OCI-LY7 (cell line): Measurements from ENCODE around the gene LRRD1.

Experiments used
- EZH2phosphoT487 ChIP-seq: fragments of 200-600 bp; sonication (generic); IDR thresholded peaks from 2 replicates; pipeline ENCODE4 v1.6.1; 2018; ENCODE audit warnings: low read depth, borderline replicate concordance, mild to moderate bottlenecking, mixed run types, antibody characterized with exemption, low read length, moderate library complexity, mixed read lengths
- TF ChIP-seq, protein P1 (sequence below): fragments of 200-600 bp; sonication (generic); conservative IDR thresholded peaks from 2 replicates; pipeline ENCODE4 v1.5.1; 2014; ENCODE audit warnings: mild to moderate bottlenecking, antibody characterized with exemption, low read length, moderate library complexity, mixed read lengths

DNA sequence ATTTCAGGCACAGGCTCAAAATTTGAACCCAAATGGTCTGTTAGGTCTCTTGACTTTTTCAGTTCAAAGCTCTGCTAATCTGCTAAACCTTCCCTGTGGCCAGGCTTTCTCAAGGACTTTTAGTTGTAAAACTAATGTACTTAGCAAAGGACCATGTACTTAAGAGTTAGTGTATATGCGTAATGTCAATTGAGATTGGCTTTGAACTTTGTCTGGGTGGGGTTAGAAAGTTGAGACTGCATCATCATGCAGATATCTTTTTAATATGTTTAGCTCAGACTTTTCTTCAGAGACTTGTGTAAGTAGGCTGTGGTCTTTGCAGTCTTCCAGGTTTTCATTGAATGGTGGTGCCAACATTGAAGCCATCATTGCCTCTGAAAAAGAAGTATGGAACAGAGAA is 78.4 kb downstream of the LRRD1 start:
- TF ChIP-seq, protein P1, sequence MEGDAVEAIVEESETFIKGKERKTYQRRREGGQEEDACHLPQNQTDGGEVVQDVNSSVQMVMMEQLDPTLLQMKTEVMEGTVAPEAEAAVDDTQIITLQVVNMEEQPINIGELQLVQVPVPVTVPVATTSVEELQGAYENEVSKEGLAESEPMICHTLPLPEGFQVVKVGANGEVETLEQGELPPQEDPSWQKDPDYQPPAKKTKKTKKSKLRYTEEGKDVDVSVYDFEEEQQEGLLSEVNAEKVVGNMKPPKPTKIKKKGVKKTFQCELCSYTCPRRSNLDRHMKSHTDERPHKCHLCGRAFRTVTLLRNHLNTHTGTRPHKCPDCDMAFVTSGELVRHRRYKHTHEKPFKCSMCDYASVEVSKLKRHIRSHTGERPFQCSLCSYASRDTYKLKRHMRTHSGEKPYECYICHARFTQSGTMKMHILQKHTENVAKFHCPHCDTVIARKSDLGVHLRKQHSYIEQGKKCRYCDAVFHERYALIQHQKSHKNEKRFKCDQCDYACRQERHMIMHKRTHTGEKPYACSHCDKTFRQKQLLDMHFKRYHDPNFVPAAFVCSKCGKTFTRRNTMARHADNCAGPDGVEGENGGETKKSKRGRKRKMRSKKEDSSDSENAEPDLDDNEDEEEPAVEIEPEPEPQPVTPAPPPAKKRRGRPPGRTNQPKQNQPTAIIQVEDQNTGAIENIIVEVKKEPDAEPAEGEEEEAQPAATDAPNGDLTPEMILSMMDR: no peak
- no peak for TF ChIP-seq EZH2phosphoT487
